Activated CD8-positive, alpha-beta memory T cell treated with anti-CD3 and anti-CD28 coated beads, Interleukin-2, amount 50 U/mL, for 1 hour (primary cell): ENCODE results near the gene SYT10.
"Not testable (repeated sequence)": the region's sequence is repeated elsewhere in the genome, so short reads cannot be mapped to it uniquely, and the experiment has no call there.

Source experiments
- DNase-seq: peaks from one replicate; pipeline ENCODE4 v3.0.0-alpha.2; 2020; ENCODE audit errors: extremely low read depth

Gene SYT10

DNA sequence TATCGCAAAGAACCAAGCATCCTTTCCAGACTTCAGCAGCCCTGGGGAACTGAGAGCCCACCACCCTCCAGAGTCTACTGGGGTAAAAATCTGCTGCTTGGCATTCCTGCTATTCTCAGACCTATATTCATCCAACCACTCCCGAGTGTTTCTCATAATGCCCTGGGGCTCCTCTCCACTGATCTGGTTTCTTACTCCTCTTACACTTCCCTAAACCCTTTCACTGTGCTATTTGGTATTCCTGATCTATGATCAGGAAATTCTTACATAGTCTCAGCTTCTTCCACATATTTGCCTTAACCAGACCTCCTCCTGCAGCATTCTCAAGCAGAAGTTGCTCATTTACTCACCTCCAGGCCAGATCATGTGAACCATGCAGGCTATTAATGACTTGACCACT is 82.4 kb downstream of the SYT10 start:
- no peak for DNase-seq

DNA sequence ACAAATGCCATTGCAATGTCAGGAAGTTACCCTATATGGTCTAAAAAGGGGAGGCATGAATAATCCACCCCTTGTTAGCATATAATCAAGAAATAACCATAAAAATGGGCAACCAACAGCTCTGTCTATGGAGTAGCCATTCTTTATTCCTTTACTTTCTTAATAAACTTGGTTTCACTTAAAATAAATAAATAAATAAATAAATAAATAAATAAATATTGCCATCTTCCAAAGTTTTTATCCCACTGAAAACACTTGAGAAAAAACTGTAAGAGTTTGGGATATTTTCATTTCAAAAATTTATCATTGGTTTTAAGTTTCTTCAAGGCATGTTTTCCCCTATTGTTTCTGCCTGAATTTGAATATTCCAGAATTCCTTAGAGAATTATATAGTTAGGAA is 89.8 kb downstream of the SYT10 start:
- no peak for DNase-seq

DNA sequence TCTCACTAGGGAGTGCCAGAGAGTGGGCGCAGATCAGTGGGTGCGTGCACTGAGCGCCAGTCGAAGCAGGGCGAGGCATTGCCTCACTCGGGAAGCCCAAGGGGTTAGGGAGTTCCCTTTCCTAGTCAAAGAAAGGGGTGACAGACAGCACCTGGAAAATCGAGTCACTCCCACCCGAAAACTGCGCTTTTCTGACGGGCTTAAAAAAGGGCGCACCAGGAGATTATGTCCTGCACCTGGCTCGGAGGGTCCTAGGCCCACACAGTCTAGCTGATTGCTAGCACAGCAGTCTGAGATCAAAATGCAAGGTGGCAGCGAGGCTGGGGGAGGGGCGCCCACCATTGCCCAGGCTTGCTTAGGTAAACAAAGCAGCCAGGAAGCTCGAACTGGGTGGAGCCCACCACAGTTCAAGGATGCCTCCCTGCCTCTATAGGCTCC is 107.6 kb downstream of the SYT10 start:
- not testable (repeated sequence) for DNase-seq

DNA sequence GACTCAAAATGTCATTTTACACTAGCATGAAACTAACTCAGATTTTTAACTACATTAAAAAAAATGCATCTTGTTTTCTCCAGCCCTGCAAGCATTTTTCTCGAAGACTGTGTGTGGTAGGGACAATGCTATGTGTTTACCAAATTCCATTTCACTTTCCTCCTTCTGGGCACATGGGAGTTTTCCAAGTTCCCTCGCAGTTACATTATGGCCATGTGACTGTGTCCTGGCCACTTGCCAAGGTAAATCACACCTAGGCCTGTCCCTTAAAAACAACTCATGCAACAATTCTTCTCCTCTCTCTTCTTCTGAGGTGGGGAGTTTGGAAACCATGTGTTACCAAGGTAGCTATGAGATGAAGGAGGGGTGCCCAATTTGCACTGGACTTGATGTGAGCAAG is 108.7 kb downstream of the SYT10 start:
- no peak for DNase-seq
